H1 (cell line): ENCODE data around the gene CASS4. TPM values are rescaled to one million over a fixed set of nuclear protein-coding genes. Genes with fewer than 3 reads are reported as not detected.

Experiments
- CTCF ChIA-PET: fragments of 300-600 bp; sonication (Branson Sonifier 250); formaldehyde crosslinking; loops from one replicate; lab custom pipeline; 2021; ENCODE audit not compliant: partially characterized antibody; lab: Charles Lee
- POLR2A ChIA-PET: fragments of 300-600 bp; sonication (Branson Sonifier 250); formaldehyde crosslinking; loops from one replicate; lab custom pipeline; 2021; ENCODE audit warnings: inconsistent platforms; ENCODE audit not compliant: partially characterized antibody; lab: Charles Lee
- DNase-seq, 2 experiments: peaks; one replicate each; pipeline versions ENCODE4 v3.0.0 to v3.0.0-alpha.2; 2010 to 2022; ENCODE audit warnings: low spot score in 2 of 2, low read depth in 1 of 2, mixed read lengths in 1 of 2
- FAIRE-seq: peaks from 2 replicates; lab custom pipeline; 2011; peaks lifted over from hg19 to GRCh38; lab: Jason Lieb, UNC
- H2AFZ ChIP-seq: 2 replicates; pipeline ENCODE4 v1.8.1; 2012; ENCODE audit warnings: low read length, inconsistent platforms
- H2AK5ac ChIP-seq: 2 replicates; pipeline ENCODE4 v1.6.1; 2013; ENCODE audit warnings: low read depth, low read length
- H2BK120ac ChIP-seq: replicated peaks from 2 replicates; pipeline ENCODE3; 2013; ENCODE audit warnings: low read depth, low read length, inconsistent platforms
- H2BK12ac ChIP-seq: 2 replicates; pipeline ENCODE4 v1.6.1; 2013; ENCODE audit warnings: low read depth, low read length
- H2BK15ac ChIP-seq: 2 replicates; pipeline ENCODE4 v1.6.1; 2013; ENCODE audit warnings: low read length
- H2BK20ac ChIP-seq: 2 replicates; pipeline ENCODE4 v1.6.1; 2013; ENCODE audit warnings: low read length
- H2BK5ac ChIP-seq: 2 replicates; pipeline ENCODE4 v1.6.1; 2013; ENCODE audit warnings: low read depth, low read length
- H3K14ac ChIP-seq: 2 replicates; pipeline ENCODE4 v1.6.1; 2013; ENCODE audit warnings: inconsistent platforms; ENCODE audit not compliant: insufficient read length
- H3K18ac ChIP-seq: 2 replicates; pipeline ENCODE4 v1.6.1; 2013; ENCODE audit warnings: low read length; ENCODE audit errors: extremely low read depth
- H3K23ac ChIP-seq: 2 replicates; pipeline ENCODE4 v1.6.1; 2013; ENCODE audit warnings: inconsistent platforms; ENCODE audit not compliant: insufficient read length
- H3K23me2 ChIP-seq: 2 replicates; pipeline ENCODE4 v1.6.1; 2013; ENCODE audit warnings: low read depth, low read length
- H3K27ac ChIP-seq: 2 replicates; pipeline ENCODE4 v1.6.1; 2011; ENCODE audit warnings: low read depth, low read length, inconsistent platforms
- H3K27me3 ChIP-seq, 4 experiments: replicated peaks in 1 of 4; 1 replicate in 1 of 4; 2 replicates in 3 of 4; pipeline versions ENCODE4 v1.6.1 to v1.8.1; 2011 to 2013; ENCODE audit warnings: low read length in 3 of 4, mild to moderate bottlenecking in 3 of 4, inconsistent platforms in 2 of 4, mixed read lengths in 2 of 4, moderate library complexity in 1 of 4; ENCODE audit not compliant: control insufficient read depth in 3 of 4, insufficient read depth in 3 of 4; ENCODE audit errors: extremely low read depth in 1 of 4
- H3K36me3 ChIP-seq, 4 experiments: 2 replicates each; pipeline versions ENCODE4 v1.6.1 to v1.8.1; 2011 to 2013; ENCODE audit warnings: mild to moderate bottlenecking in 4 of 4, low read length in 3 of 4, moderate library complexity in 2 of 4, control low read depth in 1 of 4, inconsistent platforms in 1 of 4; ENCODE audit not compliant: insufficient read depth in 4 of 4, control insufficient read depth in 2 of 4
- H3K4ac ChIP-seq: replicated peaks from 2 replicates; pipeline ENCODE3; 2013; ENCODE audit warnings: low read length, low read depth, mixed read lengths, inconsistent platforms; ENCODE audit not compliant: insufficient read length
- H3K4me1 ChIP-seq, 4 experiments: replicated peaks in 1 of 4; 1 replicate in 1 of 4; 2 replicates in 3 of 4; pipeline versions ENCODE4 v1.6.1 to v1.8.1; 2011 to 2013; ENCODE audit warnings: low read length in 3 of 4, inconsistent platforms in 2 of 4, mixed read lengths in 1 of 4; ENCODE audit not compliant: insufficient read depth in 4 of 4, control insufficient read depth in 3 of 4
- H3K4me2 ChIP-seq, 2 experiments: 2 replicates each; pipeline versions ENCODE4 v1.6.1 to v1.8.1; 2011 to 2013; ENCODE audit warnings: low read depth in 2 of 2, low read length in 2 of 2, control low read depth in 1 of 2, inconsistent platforms in 1 of 2, mild to moderate bottlenecking in 1 of 2; ENCODE audit not compliant: insufficient read depth in 1 of 2
- H3K4me3 ChIP-seq, 4 experiments: fragments of 200-600, 300-600 bp in 1 of 4; sonication (generic), shearing (Covaris generic), sonication (Bioruptor Twin) in 1 of 4; 2 replicates each; pipeline versions ENCODE4 v1.5.1 to v1.8.1; 2011 to 2016; ENCODE audit warnings: low read length in 4 of 4, low read depth in 3 of 4, control low read depth in 2 of 4, inconsistent platforms in 2 of 4, mild to moderate bottlenecking in 2 of 4, mixed read lengths in 1 of 4, moderate library complexity in 1 of 4; ENCODE audit not compliant: insufficient read depth in 2 of 4; ENCODE audit errors: extremely low read depth in 1 of 4
- H3K56ac ChIP-seq: replicated peaks from 2 replicates; pipeline ENCODE3; 2013; ENCODE audit warnings: low read depth, mild to moderate bottlenecking, mixed read lengths, low read length, inconsistent platforms; ENCODE audit not compliant: insufficient read length
- H3K79me1 ChIP-seq: 2 replicates; pipeline ENCODE4 v1.6.1; 2013; ENCODE audit warnings: low read depth, low read length, control low read depth
- H3K79me2 ChIP-seq, 2 experiments: 2 replicates each; pipeline versions ENCODE4 v1.6.1 to v1.8.1; 2012 to 2013; ENCODE audit warnings: low read length in 2 of 2, mild to moderate bottlenecking in 2 of 2, inconsistent platforms in 1 of 2; ENCODE audit not compliant: insufficient read depth in 2 of 2, control insufficient read depth in 1 of 2
- H3K9ac ChIP-seq, 4 experiments: replicated peaks in 1 of 4; 1 replicate in 1 of 4; 2 replicates in 3 of 4; pipeline versions ENCODE4 v1.6.1 to v1.8.1; 2011 to 2013; ENCODE audit warnings: low read depth in 3 of 4, low read length in 3 of 4, control low read depth in 2 of 4, mild to moderate bottlenecking in 2 of 4, moderate library complexity in 2 of 4, inconsistent platforms in 1 of 4; ENCODE audit errors: extremely low read depth in 1 of 4
- H3K9me3 ChIP-seq, 2 experiments: 2 replicates each; pipeline versions ENCODE4 v1.6.1 to v1.8.1; 2012 to 2013; ENCODE audit warnings: mild to moderate bottlenecking in 2 of 2, moderate library complexity in 2 of 2, control low read depth in 1 of 2, inconsistent platforms in 1 of 2, low read depth in 1 of 2, low read length in 1 of 2, mixed read lengths in 1 of 2; ENCODE audit not compliant: insufficient read depth in 2 of 2
- H4K20me1 ChIP-seq, 2 experiments: replicated peaks in 1 of 2; 2 replicates each; pipeline versions ENCODE3 to v1.8.1; 2011 to 2013; ENCODE audit warnings: inconsistent platforms in 2 of 2, low read length in 2 of 2, mild to moderate bottlenecking in 1 of 2; ENCODE audit not compliant: insufficient read depth in 2 of 2, control insufficient read depth in 1 of 2
- H4K5ac ChIP-seq: 2 replicates; pipeline ENCODE4 v1.6.1; 2013; ENCODE audit warnings: low read length, low read depth, mixed read lengths, inconsistent platforms; ENCODE audit not compliant: insufficient read length
- H4K8ac ChIP-seq: 2 replicates; pipeline ENCODE4 v1.8.0; 2013; ENCODE audit warnings: mild to moderate bottlenecking, moderate library complexity, low read length, inconsistent platforms; ENCODE audit not compliant: insufficient read depth; ENCODE audit errors: extremely low read depth
- H4K91ac ChIP-seq: replicated peaks from 2 replicates; pipeline ENCODE3; 2013; ENCODE audit warnings: low read length, mixed read lengths, inconsistent platforms; ENCODE audit not compliant: insufficient read length
- CEBPB ChIP-seq: IDR thresholded peaks from 2 replicates; pipeline ENCODE4 v1.6.1; 2012; ENCODE audit warnings: low read depth, low read length
- EZH2 ChIP-seq: fragments of 200-600 bp; sonication (generic); IDR thresholded peaks from 2 replicates; pipeline ENCODE4 v1.7.1; 2012; ENCODE audit warnings: low read depth, mild to moderate bottlenecking, moderate library complexity, low read length, inconsistent platforms; ENCODE audit not compliant: severe bottlenecking
- NANOG ChIP-seq: IDR thresholded peaks from 2 replicates; pipeline ENCODE4 v1.6.1; 2011; ENCODE audit warnings: low read length, low read depth, mild to moderate bottlenecking, inconsistent platforms; ENCODE audit not compliant: insufficient read depth, poor library complexity, severe bottlenecking
- RAD21 ChIP-seq, 2 experiments: IDR thresholded peaks in 1 of 2; conservative IDR thresholded peaks in 1 of 2; 2 replicates each; pipeline ENCODE4 v1.6.1; 2011; ENCODE audit warnings: low read depth in 2 of 2, low read length in 2 of 2, improper control_type of control experiment in 1 of 2, inconsistent platforms in 1 of 2, mild to moderate bottlenecking in 1 of 2, moderate library complexity in 1 of 2
- SIX5 ChIP-seq: IDR thresholded peaks from 2 replicates; pipeline ENCODE4 v1.6.1; 2011; ENCODE audit warnings: mild to moderate bottlenecking, low read depth, low read length
- WGBS, 2 experiments: shearing (Covaris generic) in 1 of 2; methylation state at CpG; one replicate each; pipeline versions ENCODE4 v1.1.6 to v1.1.7; 2013 to 2015; ENCODE audit warnings: low lambda C conversion rate in 2 of 2, mixed read lengths in 2 of 2, inconsistent platforms in 1 of 2, low coverage in 1 of 2, missing lambda C conversion rate in 1 of 2; ENCODE audit not compliant: insufficient replicate concordance in 2 of 2, insufficient coverage in 1 of 2, insufficient read length in 1 of 2; ENCODE audit errors: extremely low coverage in 1 of 2, missing lambda C conversion rate in 1 of 2; 5-methylcytosine and 5-hydroxymethylcytosine counted together
- polyA plus RNA-seq, 7 experiments: library from polyadenylated mRNA; depleted of rRNA in 3 of 7; stranded (reverse) in 5 of 7; unstranded in 2 of 7; fragments of >200 nt in 5 of 7; fragments of 200-250 nt in 2 of 7; gene quantifications; 1 replicate in 5 of 7; 2 replicates in 1 of 7; 4 replicates in 1 of 7; pipeline versions ENCODE4 v1.2.1 to v1.2.3, GENCODE V29; 2011 to 2013; ENCODE audit warnings: missing spikeins in 2 of 7, mixed read lengths in 2 of 7
- total RNA-seq: library from RNA; stranded (reverse); fragmentation: NEBNext Ultra II Directional; extraction: Animal tissue kit (Norgen Biotek cat#: 25700); gene quantifications from 2 replicates; pipeline ENCODE4 v1.2.1, GENCODE V29; 2021

Gene CASS4
- total and polyA plus RNA-seq, 2 of the 8 experiments (the other 6 are each of a cell fraction or from before 2014, with no cell fraction given), result not detected

DNA sequence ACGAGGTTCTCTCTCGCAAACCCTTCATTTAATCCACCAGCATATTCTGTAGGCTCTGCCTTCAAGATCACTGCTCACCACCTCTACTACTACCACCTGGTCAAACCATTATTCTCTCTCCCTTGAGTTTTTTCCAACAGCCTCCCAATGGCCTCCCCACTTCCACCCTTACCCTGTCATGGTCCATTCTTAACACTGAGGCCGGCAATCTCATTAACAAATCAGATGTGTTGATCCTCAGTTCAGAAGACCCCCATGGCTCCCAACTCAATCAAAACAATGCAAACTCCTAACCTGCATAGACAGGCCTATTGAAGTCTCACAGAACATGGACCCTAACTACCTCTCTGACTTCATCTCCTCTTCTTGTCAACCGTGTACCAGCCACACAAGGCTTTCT lies 22.3 kb upstream of the CASS4 start:
- H3K9ac ChIP-seq, result no peak overlapping the region
- H3K56ac ChIP-seq, result no peak overlapping the region
- no peak overlapping the region for H3K27ac ChIP-seq
- H3K14ac ChIP-seq, result no peak overlapping the region
- H4K91ac ChIP-seq, result no peak overlapping the region
- no peak overlapping the region for H3K18ac ChIP-seq
- no peak overlapping the region for H2AFZ ChIP-seq
- peaks cover 3 to 7% (median 4%) of the 10 kb centered on the region in 4 experiments; a peak in 5 of 7 replicates for H3K4me1 ChIP-seq
- H3K27me3 ChIP-seq, result no peaks in the 10 kb centered on the region
- H2BK20ac ChIP-seq, result no peak overlapping the region
- FAIRE-seq, result no peak
- TF ChIP-seq NANOG (no peak), RAD21 (IDR thresholded peaks at IDR 0.05 in 1 of 2, conservative IDR thresholded peaks at IDR 0.05 in 1 of 2; ENCODE audit: low read depth in 2 of 2, low read length in 2 of 2) (no peak), CEBPB (no peak), EZH2 (no peak), SIX5 (no peak)
- TF ChIP-seq, all 59 proteins: peak for 0
- no peak for DNase-seq
- Histone ChIP-seq H3K79me1 (peaks cover 14% of the 10 kb centered on the region), H2BK5ac (no peak overlapping the region), H4K5ac (no peak overlapping the region), H3K4ac (no peak overlapping the region), H2AK5ac (no peak overlapping the region), H3K23ac (no peak overlapping the region), H3K23me2 (peaks cover 3% of the 10 kb centered on the region), H4K20me1 (peaks cover 1 to 12% of the 10 kb centered on the region in 2 experiments), H3K4me3 (no peak overlapping the region), H3K9me3 (no peaks in the 10 kb centered on the region), H3K79me2 (peaks cover 28 to 81% of the 10 kb centered on the region in 2 experiments), H2BK12ac (no peak overlapping the region), H2BK15ac (no peak overlapping the region), H3K4me2 (no peak overlapping the region; a peak in 1 of 4 replicates), H2BK120ac (no peak overlapping the region), H4K8ac (no peak overlapping the region), H3K36me3 (peaks cover 8 to 45% (median 36%) of the 10 kb centered on the region in 4 experiments; a peak in 7 of 8 replicates)
- POLR2A ChIA-PET, result no interaction called here
- CTCF ChIA-PET, result no interaction called here
- WGBS, 2 experiments, result 93% methylated on average over 4 of the region's 4 CpGs; no CpG with 5 or more reads in 1 of the 2 experiments
